Activated naive CD4-positive, alpha-beta T cell (primary cell): Measurements from ENCODE around the gene IGFBP1.
"Not testable (repeated sequence)": the region's sequence is repeated elsewhere in the genome, so short reads cannot be mapped to it uniquely, and the experiment has no call there.

Experiments
- DNase-seq, 4 experiments: peaks; one replicate each; lab custom pipeline; 2025; lab: John Stamatoyannopoulos, UW

IGFBP1 gene

DNA sequence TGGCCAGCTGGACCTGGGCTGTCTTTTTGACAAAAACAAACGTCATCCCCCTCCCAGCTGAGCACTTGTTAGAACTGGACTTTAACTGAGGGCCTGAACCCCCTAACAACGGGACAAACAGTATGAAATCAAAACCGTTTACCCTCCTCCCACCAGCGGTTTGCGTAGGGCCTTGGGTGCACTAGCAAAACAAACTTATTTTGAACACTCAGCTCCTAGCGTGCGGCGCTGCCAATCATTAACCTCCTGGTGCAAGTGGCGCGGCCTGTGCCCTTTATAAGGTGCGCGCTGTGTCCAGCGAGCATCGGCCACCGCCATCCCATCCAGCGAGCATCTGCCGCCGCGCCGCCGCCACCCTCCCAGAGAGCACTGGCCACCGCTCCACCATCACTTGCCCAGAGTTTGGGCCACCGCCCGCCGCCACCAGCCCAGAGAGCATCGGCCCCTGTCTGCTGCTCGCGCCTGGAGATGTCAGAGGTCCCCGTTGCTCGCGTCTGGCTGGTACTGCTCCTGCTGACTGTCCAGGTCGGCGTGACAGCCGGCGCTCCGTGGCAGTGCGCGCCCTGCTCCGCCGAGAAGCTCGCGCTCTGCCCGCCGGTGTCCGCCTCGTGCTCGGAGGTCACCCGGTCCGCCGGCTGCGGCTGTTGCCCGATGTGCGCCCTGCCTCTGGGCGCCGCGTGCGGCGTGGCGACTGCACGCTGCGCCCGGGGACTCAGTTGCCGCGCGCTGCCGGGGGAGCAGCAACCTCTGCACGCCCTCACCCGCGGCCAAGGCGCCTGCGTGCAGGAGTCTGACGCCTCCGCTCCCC lies at the start of gene IGFBP1:
TSS of gene IGFBP1 (plus strand) at position 304 of the 808 bp plus-strand sequence. CDS start at position 469, 165 bp downstream.
- no peak for DNase-seq

DNA sequence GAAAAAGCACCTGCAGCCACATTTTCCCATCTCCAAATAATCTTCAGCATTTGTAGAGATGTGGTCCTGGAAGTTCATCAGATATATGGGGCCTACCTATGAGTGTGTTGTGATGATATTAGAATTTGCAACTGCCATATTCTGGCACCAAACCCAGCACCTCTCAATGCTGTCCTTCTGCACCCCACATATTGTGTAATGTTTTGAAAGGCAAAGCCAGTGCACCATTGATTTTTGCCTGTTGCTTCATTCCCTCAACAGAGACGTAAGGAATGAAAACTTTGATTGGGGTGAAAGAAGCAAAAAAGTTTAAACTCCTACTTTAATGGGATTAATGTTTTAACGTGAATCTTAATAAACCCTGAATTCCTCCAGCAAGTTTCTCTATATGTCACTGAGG lies 49.4 kb upstream of the IGFBP1 start:
- not testable (repeated sequence) for DNase-seq

GRCh38 chr7:45841926-45842717 lies 46.2 kb upstream of the IGFBP1 start:
- not testable (repeated sequence) for DNase-seq

DNA sequence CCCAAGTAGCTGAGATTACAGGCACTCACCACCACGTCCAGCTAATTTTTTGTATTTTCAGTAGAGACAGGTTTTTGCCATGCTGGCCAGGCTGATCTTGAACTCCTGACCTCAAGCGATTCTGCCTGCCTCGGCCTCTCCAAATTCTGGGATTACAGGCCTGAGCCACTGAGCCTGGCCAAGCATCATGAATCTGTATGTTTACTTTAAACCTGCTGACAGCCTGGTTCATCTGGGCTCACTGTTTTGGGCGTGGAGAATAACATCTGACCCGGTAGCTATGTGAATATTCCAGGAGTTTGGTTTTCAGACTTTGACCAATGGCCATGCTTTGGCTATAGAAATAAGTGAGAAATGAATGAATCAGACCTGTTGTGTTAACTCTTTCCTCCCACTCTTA lies 41.8 kb upstream of the IGFBP1 start:
- not testable (repeated sequence) for DNase-seq

- DNase-seq, result not testable (repeated sequence)
These were observed 39.6 kb upstream of the IGFBP1 start for GRCh38 chr7:45848734-45849133.

- DNase-seq, result not testable (repeated sequence)
These were observed 35.3 kb upstream of the IGFBP1 start for GRCh38 chr7:45852984-45853383.

DNA sequence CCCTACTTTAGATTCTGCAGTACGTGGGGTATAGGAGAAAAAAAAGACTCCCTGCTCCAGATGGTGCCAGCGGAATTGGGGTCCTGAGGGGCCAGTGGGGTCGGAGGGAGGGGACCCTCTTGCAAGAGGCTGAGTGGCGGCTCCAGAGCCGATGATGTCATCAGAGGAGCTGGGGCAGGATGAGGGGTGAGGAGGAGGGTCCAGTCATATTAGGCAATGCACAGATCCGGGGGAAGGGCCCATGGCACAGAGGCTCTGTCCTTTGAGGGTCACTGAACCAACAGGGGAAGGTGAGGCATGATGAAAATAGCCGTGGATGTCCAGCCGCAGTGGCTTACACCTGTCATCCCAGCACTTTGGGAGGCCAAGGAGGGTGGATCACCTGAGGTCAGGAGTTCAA lies 34.8 kb upstream of the IGFBP1 start:
- DNase-seq, result not testable (repeated sequence)

DNA sequence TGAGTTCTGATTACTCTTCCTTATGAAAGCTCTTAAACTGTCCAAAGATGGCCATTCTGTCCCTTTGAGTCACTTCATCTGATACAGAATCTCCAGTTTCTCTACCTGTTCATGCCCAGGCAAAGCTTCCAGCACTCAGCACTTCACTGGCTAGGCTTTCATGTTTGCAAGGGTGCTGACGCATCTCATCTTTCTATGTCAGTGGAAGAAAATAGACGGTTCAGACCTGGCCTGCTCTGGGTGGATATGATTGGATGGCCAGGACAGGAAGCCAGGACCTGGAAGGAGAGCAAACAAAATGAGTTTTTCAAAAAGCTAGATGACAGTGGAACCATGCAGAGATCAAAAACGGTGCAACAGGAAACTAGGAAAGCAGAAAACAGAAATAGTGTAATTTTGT lies 32.6 kb upstream of the IGFBP1 start:
- not testable (repeated sequence) for DNase-seq

GRCh38 chr7:45856888-45857287 lies 31.4 kb upstream of the IGFBP1 start:
- not testable (repeated sequence) for DNase-seq

- DNase-seq, result no peak
These were observed 24.6 kb upstream of the IGFBP1 start for GRCh38 chr7:45863715-45864114.

DNA sequence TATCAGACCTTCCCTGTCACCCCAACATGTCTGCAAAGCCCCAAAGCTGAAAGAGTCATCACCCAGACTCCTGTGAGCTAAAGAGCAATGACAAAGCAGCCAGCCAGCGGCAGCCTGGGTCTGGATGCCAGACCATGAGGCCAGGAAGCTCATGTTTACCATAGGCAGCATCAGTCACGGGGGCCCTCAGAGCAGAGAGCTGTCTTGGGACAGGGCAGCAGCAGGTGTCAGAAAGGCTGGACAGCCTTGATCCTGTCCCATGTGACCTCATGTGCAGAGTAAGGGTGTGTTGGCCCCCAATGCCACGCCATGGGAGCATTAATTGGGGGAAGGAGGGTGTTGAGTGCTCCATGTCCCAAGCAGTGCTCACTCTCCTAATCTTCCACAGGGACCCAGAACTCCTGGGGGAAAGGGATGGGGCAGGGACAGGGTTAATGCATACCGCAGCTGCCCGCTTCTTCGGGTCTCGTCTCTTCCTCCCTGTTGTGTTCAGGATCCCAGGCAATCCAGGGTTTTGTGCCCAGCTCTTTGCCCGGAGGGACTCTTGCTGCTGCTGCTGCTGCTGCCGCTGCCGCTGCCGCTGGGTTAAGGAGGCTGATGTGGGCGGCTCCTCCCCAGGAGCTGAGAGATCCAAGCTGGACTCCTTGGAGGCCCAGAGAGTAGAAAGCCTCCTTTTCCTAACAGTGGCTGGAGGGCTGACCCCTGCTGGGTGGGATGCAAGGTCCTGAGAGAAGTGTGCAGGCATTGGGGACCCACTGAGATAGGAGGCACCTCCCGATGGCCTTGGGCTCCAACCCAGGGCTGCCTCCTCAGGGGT lies 22.5 kb upstream of the IGFBP1 start:
- DNase-seq, result no peak

GRCh38 chr7:45867471-45867870 lies 20.8 kb upstream of the IGFBP1 start:
- DNase-seq, result no peak

DNA sequence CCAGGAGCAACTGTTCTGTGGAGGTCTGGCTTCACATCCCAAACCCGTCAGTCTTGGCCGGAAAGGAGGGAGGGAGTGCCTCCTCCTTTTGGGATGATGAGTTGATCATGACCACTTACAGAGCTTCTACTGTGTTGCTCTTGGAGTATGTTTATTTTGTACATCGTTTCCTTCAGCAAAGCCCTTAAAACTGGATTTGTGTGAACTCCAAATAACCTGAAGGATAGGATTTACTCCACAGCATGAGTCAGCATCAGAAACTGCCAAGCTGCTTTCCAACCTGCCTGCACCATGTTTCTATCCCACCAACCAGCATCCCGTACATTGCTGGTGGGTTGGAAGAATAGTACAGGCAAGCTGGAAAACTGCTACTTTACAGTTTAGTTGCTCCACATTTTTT lies 18.9 kb upstream of the IGFBP1 start:
- no peak for DNase-seq

GRCh38 chr7:45872116-45873034 lies 15.9 kb upstream of the IGFBP1 start:
- no peak for DNase-seq

GRCh38 chr7:45873035-45873354 lies 15.3 kb upstream of the IGFBP1 start, which contains the start of gene CCDC201:
Gene CCDC201 (minus strand): TSS chr7:45873082. CDS start chr7:45873007, 75 bp downstream.
- no peak for DNase-seq

DNA sequence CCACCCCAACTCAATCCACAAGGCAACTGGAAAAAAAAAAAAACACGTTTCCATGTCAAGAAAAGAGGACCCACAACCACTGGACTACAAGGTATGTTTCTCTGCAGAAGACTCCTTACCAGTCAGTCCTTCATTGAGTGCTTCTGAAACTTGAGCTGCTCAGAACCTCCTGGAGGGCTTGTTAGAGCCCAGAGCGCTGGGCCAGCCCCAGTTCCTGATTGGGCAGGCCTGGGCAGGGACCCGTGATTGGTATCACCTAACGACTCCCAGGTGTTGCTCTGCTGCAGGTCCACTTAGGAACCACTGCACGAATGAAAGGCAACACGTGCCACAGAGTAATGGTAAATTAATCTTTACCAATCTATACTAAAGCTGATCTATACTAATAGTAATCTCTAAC lies 14.9 kb upstream of the IGFBP1 start:
- no peak for DNase-seq

GRCh38 chr7:45874408-45875131 lies 13.7 kb upstream of the IGFBP1 start:
- DNase-seq, result no peak

DNA sequence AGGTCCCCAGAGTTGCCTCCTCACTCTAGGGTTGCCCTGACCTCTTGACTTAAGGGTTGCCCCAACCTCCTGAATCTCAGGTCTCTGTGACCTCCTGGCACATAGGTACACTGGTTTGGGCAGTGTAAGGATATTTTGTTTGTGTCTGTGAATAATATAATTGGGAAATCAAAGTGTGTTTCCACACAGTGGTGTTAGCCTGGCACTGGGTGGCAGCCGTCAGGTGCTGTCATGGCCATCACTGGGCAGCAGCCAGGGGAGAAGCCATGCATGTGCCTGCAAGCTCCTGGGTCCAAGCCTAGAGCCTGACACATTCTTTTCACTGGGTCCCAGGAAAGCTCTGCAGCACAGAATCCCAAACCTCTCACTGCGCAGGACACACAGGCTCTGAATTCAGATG lies 11.8 kb upstream of the IGFBP1 start:
- no peak for DNase-seq

DNA sequence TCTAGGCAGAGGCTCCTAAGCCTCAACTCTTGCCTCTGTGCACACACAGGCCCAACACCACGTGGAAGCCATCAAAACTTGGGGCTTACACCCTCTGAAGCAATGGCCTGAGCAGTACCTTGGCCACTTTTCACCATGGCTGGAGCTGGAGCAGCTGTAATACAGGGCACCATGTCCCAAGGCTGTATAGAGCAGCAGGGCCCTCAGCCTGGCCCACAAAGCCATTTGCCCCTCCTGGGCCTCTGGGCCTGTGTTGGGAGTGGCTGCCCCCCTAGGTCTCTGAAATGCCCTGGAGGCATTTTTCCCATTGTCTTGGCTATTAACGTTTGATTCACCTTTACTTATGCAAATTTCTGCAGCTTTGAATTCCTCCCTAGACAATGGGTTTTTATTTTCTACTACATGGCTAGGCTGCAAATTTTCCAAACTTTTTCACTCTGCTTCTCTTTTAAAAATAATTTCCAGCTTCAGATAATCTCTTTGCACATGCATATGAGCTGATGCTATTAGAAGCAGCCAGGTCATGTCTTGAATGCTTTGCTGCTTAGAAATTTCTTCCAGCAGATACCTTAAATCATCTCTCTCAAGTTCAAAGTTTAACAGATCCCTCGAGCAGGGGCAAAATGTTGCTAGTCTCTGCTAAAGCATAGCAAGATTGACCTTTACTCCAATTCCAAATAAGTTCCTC lies 9.7 kb upstream of the IGFBP1 start:
- no peak for DNase-seq

GRCh38 chr7:45880433-45880860 lies 7.8 kb upstream of the IGFBP1 start:
- DNase-seq, result no peak
